ENCODE measurements around the gene TRIM58. TPM values are rescaled to one million over a fixed set of nuclear protein-coding genes. Genes with fewer than 3 reads are reported as not detected.

Gene TRIM58
- total RNA-seq, 1 experiment from 2014 or later = 1.7 TPM

- Mint-ChIP-seq H3K36me3 (ENCODE audit: insufficient read depth in 1 of 3, low read depth in 3 of 3) (peaks cover 0 to 1% (median 0%) of the 10 kb centered on the region in 3 experiments; a peak in 1 of 7 replicates), H3K27me3 (ENCODE audit: low read depth) (no peaks in the 10 kb centered on the region), H3K27ac (no peak overlapping the region), H3K4me1 (no peaks in the 10 kb centered on the region), H3K4me3 (no peak overlapping the region), H3K9me3 (peaks cover 34 to 39% of the 10 kb centered on the region in 2 experiments)
- H3T11ph ChIP-seq (ENCODE audit: low read length) = no peak overlapping the region
- H2BK15ac ChIP-seq (ENCODE audit: low read depth, low read length) = no peak overlapping the region
- no peak overlapping the region for H2BK120ac ChIP-seq (ENCODE audit: low read depth, low read length, poor library complexity, severe bottlenecking)
- no peaks in the 10 kb centered on the region for H3K4me1 ChIP-seq (ENCODE audit: insufficient read depth, low read length)
- no peaks in the 10 kb centered on the region for H3K79me2 ChIP-seq (ENCODE audit: insufficient read depth, low read length)
- no peaks in the 10 kb centered on the region for H3K27me3 ChIP-seq (ENCODE audit: insufficient read depth, low read length)
- TF ChIP-seq CTCF (conservative IDR thresholded peaks at IDR 0.05) = no peak
- H3K27ac ChIP-seq (ENCODE audit: insufficient read length, low read depth, low read length) = no peak overlapping the region
- no CpG with 5 or more reads among the region's 10 CpGs for WGBS (ENCODE audit: extremely low coverage, insufficient read length, low lambda C conversion rate)
- H2BK12ac ChIP-seq (ENCODE audit: insufficient read length, low read depth, low read length) = no peak overlapping the region
- no peak overlapping the region for H4K5ac ChIP-seq (ENCODE audit: insufficient read length, low read depth, low read length)
- no peak overlapping the region for H4K91ac ChIP-seq (ENCODE audit: insufficient read length, low read depth, low read length)
- H2AK5ac ChIP-seq (ENCODE audit: insufficient read length, low read length) = no peak overlapping the region
- H3K9me3 ChIP-seq (ENCODE audit: control insufficient read depth, low read depth, low read length) = peaks cover 4% of the 10 kb centered on the region
- no peak overlapping the region for H2BK20ac ChIP-seq (ENCODE audit: low read depth, low read length, poor library complexity, severe bottlenecking)
- H3K9ac ChIP-seq (ENCODE audit: extremely low read depth, insufficient read length, low read length) = no peak overlapping the region
- no peak overlapping the region for H4K8ac ChIP-seq (replicated peaks; ENCODE audit: insufficient read length, low read depth, low read length)
- no peak overlapping the region for H3K18ac ChIP-seq (ENCODE audit: insufficient read length, low read depth, low read length)
- no peak overlapping the region for H3K4me2 ChIP-seq (ENCODE audit: insufficient read depth, insufficient read length, low read length)
- H3K4ac ChIP-seq (ENCODE audit: low read depth, low read length) = no peak overlapping the region
- no peak overlapping the region for H3K56ac ChIP-seq (ENCODE audit: insufficient read length, low read depth, low read length)
- no peak overlapping the region for H3K23ac ChIP-seq (ENCODE audit: insufficient read length, low read depth, low read length)
- no peak for DNase-seq
- H4K20me1 ChIP-seq (ENCODE audit: control insufficient read depth, insufficient read depth, insufficient read length) = no peaks in the 10 kb centered on the region
- no peak overlapping the region for H3K14ac ChIP-seq (ENCODE audit: insufficient read depth, low read length)
- no peak overlapping the region for H2AFZ ChIP-seq (ENCODE audit: low read length)
- H2BK5ac ChIP-seq (ENCODE audit: insufficient read length, low read length) = no peak overlapping the region
- no peaks in the 10 kb centered on the region for H3K79me1 ChIP-seq (ENCODE audit: insufficient read depth, low read depth, low read length, poor library complexity, severe bottlenecking)
- H3K23me2 ChIP-seq (ENCODE audit: insufficient read length, low read depth, low read length, poor library complexity, severe bottlenecking) = no peaks in the 10 kb centered on the region
Measured at GRCh38 chr1:247884797-247885413, 27.9 kb downstream of the TRIM58 start.

Measured in H9 (cell line).